ENCODE data around the gene ARID5B.
A peak's percentile ranks its signal among the peaks of the same experiment; 100 is the strongest.
"Not testable (repeated sequence)": the region's sequence is repeated elsewhere in the genome, so short reads cannot be mapped to it uniquely, and the experiment has no call there.

ARID5B gene

GRCh38 chr10:61900829-61901792 is at the start of gene ARID5B:
Gene ARID5B (plus strand): TSS chr10:61901699. CDS start chr10:61901710, 11 bp downstream.
- peak; percentile 36 for DNase-seq

- no peak for DNase-seq
These were observed 49.2 kb upstream of the ARID5B start for GRCh38 chr10:61852261-61852660.

- no peak for DNase-seq
These were observed 45.7 kb upstream of the ARID5B start for GRCh38 chr10:61855771-61856170.

GRCh38 chr10:61857746-61858145 is 43.8 kb upstream of the ARID5B start:
- no peak for DNase-seq

GRCh38 chr10:61859786-61860185 is 41.7 kb upstream of the ARID5B start:
- no peak for DNase-seq

GRCh38 chr10:61860964-61861758 is 40.3 kb upstream of the ARID5B start:
- no peak for DNase-seq

- no peak for DNase-seq
These were observed 37.5 kb upstream of the ARID5B start for GRCh38 chr10:61863981-61864380.

- no peak for DNase-seq
These were observed 34.7 kb upstream of the ARID5B start for GRCh38 chr10:61866700-61867368.

- DNase-seq: not testable (repeated sequence)
These were observed 34.1 kb upstream of the ARID5B start for GRCh38 chr10:61867374-61867773.

- DNase-seq: peak; percentile 70
These were observed 33.7 kb upstream of the ARID5B start for GRCh38 chr10:61867817-61868216.

GRCh38 chr10:61869041-61869675 is 32.3 kb upstream of the ARID5B start:
- DNase-seq: no peak

- no peak for DNase-seq
These were observed 31.5 kb upstream of the ARID5B start for GRCh38 chr10:61869774-61870525.

- DNase-seq: no peak
These were observed 31.0 kb upstream of the ARID5B start for GRCh38 chr10:61870526-61870895.

- no peak for DNase-seq
These were observed 30.0 kb upstream of the ARID5B start for GRCh38 chr10:61871487-61871886.

GRCh38 chr10:61877887-61878739 is 23.4 kb upstream of the ARID5B start:
- no peak for DNase-seq

- DNase-seq: no peak
These were observed 22.8 kb upstream of the ARID5B start for GRCh38 chr10:61878740-61879068.

- DNase-seq: no peak
These were observed 18.7 kb upstream of the ARID5B start for GRCh38 chr10:61882621-61883370.

GRCh38 chr10:61883371-61884025 is 18.0 kb upstream of the ARID5B start:
- no peak for DNase-seq

GRCh38 chr10:61887772-61888171 is 13.7 kb upstream of the ARID5B start:
- no peak for DNase-seq

- DNase-seq: no peak
These were observed 12.8 kb upstream of the ARID5B start for GRCh38 chr10:61888744-61889143.

All from CD4-positive, alpha-beta T cell treated with Interferon gamma for 1 hour (primary cell).